ENCODE measurements around the gene ESR1. TPM values are rescaled to one million over a fixed set of nuclear protein-coding genes. Genes with fewer than 3 reads are reported as not detected.
A peak's percentile ranks its signal among the peaks of the same experiment; 100 is the strongest.
"Not testable (repeated sequence)": the region's sequence is repeated elsewhere in the genome, so short reads cannot be mapped to it uniquely, and the experiment has no call there.

The ESR1 gene
- polyA plus RNA-seq, 4 donors: 0.60 to 1.2 (median 0.71) TPM

- no peak for DNase-seq (ENCODE audit: low read depth in 4 of 4, low spot score in 3 of 4)
Observed at GRCh38 chr6:152049502-152049901, 242.0 kb downstream of the ESR1 start.

- no peak for DNase-seq (ENCODE audit: low read depth in 4 of 4, low spot score in 3 of 4)
Observed at GRCh38 chr6:152050451-152051195, 243.1 kb downstream of the ESR1 start.

DNA sequence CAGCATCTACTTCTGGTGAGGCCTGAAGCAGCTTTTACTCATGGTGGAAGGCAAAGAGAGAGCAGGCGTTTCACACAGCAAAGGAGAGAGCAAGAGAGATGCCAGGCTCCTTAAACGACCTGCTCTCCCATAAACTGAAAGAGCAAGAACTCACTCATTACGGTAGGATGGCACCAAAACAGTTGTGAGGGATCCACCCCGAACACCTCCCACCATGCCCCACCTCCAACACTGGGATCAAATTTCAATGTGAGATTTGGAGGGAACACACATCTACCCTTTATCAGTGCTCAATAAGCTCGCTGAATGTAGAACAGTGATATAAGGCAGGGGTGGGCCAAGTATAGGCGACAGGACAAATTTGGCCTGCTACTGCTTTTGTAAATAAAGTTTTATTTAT lies 244.6 kb downstream of the ESR1 start:
- no peak for DNase-seq (ENCODE audit: low read depth in 4 of 4, low spot score in 3 of 4)

DNA sequence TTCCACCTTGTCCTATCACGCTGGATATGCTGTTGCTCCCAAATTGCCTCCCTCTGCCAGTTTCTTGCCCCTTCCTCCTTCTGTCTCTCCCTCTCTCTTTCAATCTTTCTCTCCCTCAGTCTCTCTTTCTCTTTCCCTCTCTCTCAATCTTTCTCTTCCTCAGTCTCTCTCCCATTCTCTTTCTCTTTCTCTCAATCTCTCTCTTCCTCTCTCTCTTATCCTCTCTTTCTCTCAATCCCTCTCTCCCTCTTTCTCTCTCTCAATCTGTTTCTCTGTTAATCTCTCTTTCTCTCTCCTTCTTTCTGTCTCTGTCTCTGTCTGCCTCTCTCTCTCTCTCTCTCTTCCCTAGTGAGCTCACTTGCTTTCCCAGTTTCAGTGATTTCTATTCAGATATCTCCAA lies 245.8 kb downstream of the ESR1 start:
- no peak for DNase-seq (ENCODE audit: low read depth in 4 of 4, low spot score in 3 of 4)

DNA sequence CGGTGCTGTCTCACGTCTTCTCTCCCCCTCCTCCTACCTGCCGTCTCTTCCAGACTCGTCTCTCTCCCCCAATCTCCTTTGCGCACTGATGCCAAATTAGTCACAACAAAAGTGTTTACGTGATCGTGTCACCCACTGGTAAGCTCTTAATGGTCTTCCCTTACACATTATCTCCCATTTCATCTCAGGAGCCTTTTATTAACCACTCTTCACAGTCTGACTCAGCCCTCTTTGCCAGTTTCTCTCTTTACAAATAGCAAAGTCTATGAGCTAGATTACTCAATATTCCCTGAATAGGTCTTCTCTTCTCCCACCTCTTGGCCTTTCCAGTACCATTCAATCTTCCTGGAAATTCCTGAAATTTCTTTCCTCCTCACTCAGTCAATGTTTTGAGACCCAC lies 247.0 kb downstream of the ESR1 start:
- no peak for DNase-seq (ENCODE audit: low read depth in 4 of 4, low spot score in 3 of 4)

DNA sequence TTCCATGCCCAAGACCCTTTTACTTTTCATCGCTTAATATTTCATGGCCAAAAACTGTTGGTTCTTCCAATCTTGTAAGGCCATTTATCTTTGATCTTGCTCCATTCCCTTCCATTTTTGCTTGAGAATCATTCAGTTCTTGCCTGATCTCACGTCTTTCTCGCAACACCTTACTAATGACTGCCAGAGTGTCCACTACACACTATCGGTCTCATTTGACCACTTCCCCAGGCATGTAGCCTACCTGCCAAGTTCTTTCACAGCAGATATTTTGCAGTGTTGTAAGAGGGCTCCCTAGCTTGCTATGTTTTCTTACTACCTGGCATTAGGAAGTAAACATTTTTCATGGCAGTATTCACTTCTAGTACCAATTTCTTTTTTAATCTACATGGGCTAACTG lies 248.0 kb downstream of the ESR1 start:
- no peak for DNase-seq (ENCODE audit: low read depth in 4 of 4, low spot score in 3 of 4)

GRCh38 chr6:152057832-152058498 lies 250.5 kb downstream of the ESR1 start:
- DNase-seq (ENCODE audit: low read depth in 4 of 4, low spot score in 3 of 4): no peak

DNA sequence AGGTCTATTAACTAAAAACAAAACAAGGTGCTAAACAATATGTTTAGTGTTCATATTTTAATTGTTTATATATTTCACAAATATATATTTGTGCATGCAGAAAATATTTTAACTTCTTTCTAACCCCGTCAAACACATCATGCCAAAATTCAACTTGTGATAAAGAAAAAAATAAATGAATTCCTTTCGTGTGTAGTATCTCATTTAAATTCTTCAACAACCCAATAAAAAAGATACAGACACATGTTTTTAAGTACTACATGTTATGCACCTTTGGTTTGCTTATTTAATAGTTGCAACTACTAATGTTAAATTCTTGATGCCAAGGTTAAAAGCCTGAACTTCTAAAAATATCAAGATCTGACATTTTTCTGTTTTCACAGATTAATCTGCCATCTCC lies 252.4 kb downstream of the ESR1 start:
- DNase-seq (ENCODE audit: low read depth in 4 of 4, low spot score in 3 of 4): no peak

DNA sequence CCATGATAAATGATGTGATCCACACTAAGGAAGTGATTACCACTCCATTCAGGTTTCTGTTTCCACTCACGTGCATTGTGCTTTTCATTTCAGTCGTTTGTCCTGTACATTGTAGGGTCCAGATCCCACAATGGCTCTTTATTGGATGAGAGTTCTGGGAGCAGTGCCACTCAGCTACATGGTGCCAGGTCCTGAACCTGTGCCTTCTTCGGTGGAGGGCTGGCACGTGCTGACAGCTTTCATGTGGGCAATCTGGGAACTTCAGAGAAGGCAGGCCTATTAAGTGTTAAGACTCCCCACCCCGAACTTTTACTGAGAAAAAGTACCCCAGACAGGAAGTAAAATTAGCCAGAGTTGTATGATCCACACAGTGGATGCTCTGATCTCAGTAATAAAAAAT lies 255.0 kb downstream of the ESR1 start:
- DNase-seq (ENCODE audit: low read depth in 4 of 4, low spot score in 3 of 4): no peak

DNA sequence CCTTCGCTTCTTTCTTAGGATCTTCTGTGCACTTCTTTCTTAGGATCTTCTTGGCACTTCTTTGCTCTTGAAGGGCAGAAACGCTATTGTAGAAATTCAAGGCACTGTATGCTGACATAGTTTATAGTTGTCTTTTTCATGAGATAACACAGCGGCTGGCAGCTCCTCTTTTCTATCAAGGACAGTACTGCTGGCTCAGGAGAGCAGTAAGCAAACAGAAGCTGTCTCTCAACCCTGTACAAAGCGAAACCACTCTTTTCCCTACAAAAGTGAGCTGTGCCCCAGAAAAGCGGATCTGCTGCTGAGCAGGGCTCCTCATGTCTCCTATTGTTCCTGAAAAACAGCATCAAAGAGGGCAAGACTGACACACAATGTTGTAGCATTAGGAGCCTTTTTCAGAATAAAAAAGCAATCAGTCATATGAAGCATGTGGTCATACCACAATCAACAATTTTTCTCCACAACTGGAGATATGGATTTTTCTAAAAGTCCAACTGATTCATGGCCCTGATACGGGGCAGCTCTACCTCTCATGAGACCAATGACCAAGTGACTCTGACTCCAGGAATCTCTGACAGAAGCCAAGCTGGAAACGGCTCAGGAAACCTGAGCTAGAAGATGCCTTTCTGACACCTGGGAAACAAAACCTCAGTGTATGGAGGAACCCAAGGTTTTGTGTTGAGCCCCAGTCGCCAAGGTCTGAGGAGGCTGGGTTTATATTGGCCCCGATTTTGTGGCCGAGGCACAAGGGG lies 255.9 kb downstream of the ESR1 start:
- DNase-seq (ENCODE audit: low read depth in 4 of 4, low spot score in 3 of 4): no peak

DNA sequence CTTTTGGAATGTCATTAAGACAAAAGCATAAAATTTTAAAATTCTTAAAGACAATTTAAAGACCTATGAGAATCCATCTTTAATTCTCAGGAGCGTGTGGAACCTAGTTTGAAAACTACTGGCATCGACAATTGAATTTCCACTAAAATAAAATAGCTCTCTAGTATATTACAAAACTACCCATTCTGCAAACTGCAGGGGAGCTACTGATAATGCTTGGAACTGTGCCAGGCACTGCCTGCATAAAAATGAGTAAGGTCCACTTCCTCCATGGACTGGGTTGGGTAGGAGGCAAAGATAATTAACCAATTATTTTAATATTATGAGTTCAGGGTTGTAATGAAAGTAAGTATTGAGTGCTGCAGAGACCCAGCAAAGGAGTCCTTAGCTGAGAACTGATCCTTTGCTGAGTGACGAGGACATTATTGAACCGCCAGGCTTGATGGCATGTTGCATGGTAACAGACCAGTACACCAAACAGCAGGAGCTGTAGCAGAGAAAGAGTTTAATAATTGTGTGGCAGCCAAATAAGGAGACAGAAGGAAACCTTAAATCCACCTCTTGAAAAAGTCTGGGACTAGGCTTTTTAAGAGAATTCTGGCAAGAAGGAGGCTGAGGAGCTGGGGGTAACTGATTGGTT lies 261.3 kb downstream of the ESR1 start:
- DNase-seq (ENCODE audit: low read depth in 4 of 4, low spot score in 3 of 4): no peak

DNA sequence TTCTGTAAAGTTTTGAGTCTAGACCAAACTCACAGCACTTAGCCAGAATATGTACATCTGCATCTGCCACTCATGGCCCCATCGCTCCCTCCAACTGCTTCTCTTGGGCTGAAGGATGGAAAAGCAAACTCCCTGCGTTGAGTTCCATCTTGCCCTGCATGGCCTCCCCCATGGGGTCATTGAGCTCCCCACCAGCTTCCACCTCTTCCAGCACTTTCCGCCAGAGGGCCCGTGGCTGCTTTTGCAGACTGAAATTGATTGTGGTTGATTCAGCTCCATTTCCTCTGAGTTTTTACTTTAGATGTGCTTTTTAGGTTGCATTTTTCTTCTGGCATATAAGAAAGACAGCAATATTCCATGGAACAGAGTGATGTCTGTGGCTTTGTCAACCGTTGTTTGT lies 263.1 kb downstream of the ESR1 start:
- no peak for DNase-seq (ENCODE audit: low read depth in 4 of 4, low spot score in 3 of 4)

- DNase-seq (ENCODE audit: low read depth in 4 of 4, low spot score in 3 of 4): no peak
Observed at GRCh38 chr6:152071318-152071717, 263.8 kb downstream of the ESR1 start.

- no peak for DNase-seq (ENCODE audit: low read depth in 4 of 4, low spot score in 3 of 4)
Observed at GRCh38 chr6:152071843-152072242, 264.4 kb downstream of the ESR1 start.

DNA sequence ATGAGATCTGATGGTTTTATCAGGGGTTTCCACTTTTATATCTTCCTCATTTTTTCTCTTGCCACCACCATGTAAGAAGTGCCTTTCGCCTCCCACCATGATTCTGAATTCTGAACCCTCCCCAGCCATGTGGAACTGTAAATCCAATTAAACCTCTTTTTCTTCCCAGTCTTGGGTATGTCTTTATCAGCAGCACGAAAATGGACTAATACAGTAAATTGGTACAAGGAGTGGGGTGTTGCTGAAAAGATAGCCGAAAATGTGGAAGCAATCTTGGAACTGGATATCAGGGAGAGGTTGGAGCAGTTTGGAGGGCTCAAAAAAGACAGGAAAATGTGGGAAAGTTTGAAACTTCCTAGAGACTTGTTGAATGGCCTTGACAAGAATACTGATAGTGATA lies 268.8 kb downstream of the ESR1 start:
- not testable (repeated sequence) for DNase-seq (ENCODE audit: low read depth in 4 of 4, low spot score in 3 of 4)

DNA sequence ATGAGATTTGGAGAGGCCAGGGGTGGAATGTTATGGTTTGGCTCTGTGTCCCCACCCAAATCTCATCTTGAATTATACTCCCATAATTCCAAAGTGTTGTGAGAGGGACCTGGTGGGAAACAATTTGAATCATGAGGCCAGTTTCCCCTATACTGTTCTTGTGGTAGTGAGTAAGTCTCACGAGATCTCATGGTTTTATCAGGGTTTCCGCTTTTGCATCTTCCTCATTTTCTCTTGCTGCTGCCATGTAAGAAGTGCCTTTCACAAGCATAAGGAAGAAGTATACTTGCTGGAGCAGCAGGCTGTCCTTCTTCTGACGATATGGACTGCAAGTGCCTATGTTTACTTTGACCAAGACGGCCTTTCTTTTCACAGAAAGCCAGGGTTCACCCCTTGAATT lies 270.5 kb downstream of the ESR1 start:
- DNase-seq (ENCODE audit: low read depth in 4 of 4, low spot score in 3 of 4): no peak

- DNase-seq (ENCODE audit: low read depth in 4 of 4, low spot score in 3 of 4): no peak
Observed at GRCh38 chr6:152078804-152079203, 271.3 kb downstream of the ESR1 start.

DNA sequence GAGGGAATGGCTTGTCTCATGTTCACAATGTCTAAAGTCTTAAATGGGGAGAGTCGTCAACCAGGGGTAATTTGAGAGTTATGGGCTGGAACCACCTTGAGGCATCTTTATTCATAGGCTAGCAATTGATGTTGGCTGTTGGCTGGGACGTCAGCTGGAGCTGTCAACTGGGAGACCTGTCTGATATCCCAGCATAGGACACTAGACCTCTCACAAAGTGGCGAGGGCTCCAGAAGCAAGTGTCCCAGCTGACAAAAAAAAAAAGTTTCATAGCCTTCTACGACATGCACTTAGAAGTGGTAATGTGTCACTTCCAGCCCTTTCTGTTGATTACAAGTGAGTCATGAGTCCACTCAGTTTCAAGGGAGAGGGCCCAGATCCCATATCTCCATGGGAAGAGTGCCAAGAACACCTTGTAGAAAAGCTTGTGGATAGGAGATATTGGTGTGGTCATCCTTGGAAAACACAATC lies 278.0 kb downstream of the ESR1 start:
- peak in 1 of 4 donors; percentile 10 for DNase-seq (ENCODE audit: low read depth in 4 of 4, low spot score in 3 of 4)

GRCh38 chr6:152086223-152086873 lies 278.9 kb downstream of the ESR1 start:
- no peak for DNase-seq (ENCODE audit: low read depth in 4 of 4, low spot score in 3 of 4)

- DNase-seq (ENCODE audit: low read depth in 4 of 4, low spot score in 3 of 4): no peak
Observed at GRCh38 chr6:152087096-152087495, 279.6 kb downstream of the ESR1 start.

DNA sequence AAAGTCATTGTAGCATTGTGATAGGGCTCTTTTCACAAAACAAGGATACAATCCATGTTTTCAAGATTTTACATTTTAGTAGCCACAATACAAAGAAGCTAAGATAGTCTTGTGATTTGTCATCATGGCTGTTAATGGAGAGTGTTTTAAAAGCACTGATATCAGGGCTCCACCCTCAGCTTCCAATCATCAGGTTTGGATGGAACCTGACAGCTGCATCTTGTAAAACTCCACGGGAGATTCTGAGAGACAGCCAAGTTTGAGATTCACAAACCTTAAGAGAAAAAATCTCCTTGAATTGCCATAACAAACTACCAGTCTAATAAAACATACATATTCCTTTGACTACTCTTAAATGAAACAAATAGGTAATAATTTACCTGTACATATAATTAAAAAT lies 280.2 kb downstream of the ESR1 start:
- DNase-seq (ENCODE audit: low read depth in 4 of 4, low spot score in 3 of 4): no peak
